Suprapubic skin (tissue), 4 donors: ENCODE measurements around the gene TLCD4. TPM values are rescaled to one million over a fixed set of nuclear protein-coding genes. Genes with fewer than 3 reads are reported as not detected.

Experiments used
- DNase-seq, 2 donors: peaks; one replicate each; pipeline ENCODE4 v3.0.0-alpha.2; 2019; ENCODE audit warnings: low spot score in 2 of 2
- H3K27ac ChIP-seq: fragments of 200-600 bp; sonication (generic); one replicate; pipeline ENCODE4 v1.5.1; 2019
- H3K27me3 ChIP-seq: fragments of 200-600 bp; sonication (generic); one replicate; pipeline ENCODE4 v1.5.1; 2019
- H3K36me3 ChIP-seq: fragments of 200-600 bp; sonication (generic); one replicate; pipeline ENCODE4 v1.5.1; 2019
- H3K4me1 ChIP-seq: fragments of 200-600 bp; sonication (generic); one replicate; pipeline ENCODE4 v1.5.1; 2019
- H3K4me3 ChIP-seq: fragments of 200-600 bp; sonication (generic); one replicate; pipeline ENCODE4 v1.5.1; 2019; ENCODE audit warnings: mild to moderate bottlenecking
- H3K9me3 ChIP-seq: fragments of 200-600 bp; sonication (generic); one replicate; pipeline ENCODE4 v1.5.1; 2019
- CTCF ChIP-seq, 2 donors: fragments of 200-600 bp in 1 of 2; fragments of 450-650 bp in 1 of 2; sonication (generic) in 1 of 2; IDR thresholded peaks; one replicate each; pipeline ENCODE4 v1.5.1; 2016 to 2019; ENCODE audit warnings: antibody characterized with exemption in 2 of 2, mild to moderate bottlenecking in 1 of 2, moderate library complexity in 1 of 2
- EP300 ChIP-seq: sonication (generic); formaldehyde crosslinking; IDR thresholded peaks from one replicate; pipeline ENCODE4 v1.6.1; 2017; ENCODE audit warnings: antibody characterized with exemption
- POLR2A ChIP-seq, 2 donors: fragments of 450-650 bp; IDR thresholded peaks; one replicate each; pipeline ENCODE4 v1.6.1; 2017; ENCODE audit warnings: antibody characterized with exemption in 2 of 2, mild to moderate bottlenecking in 2 of 2, moderate library complexity in 2 of 2
- POLR2AphosphoS5 ChIP-seq, 3 donors: sonication (generic); formaldehyde crosslinking; IDR thresholded peaks; one replicate each; pipeline ENCODE4 v1.6.1; 2017; ENCODE audit warnings: antibody characterized with exemption in 3 of 3
- WGBS: methylation state at CpG from one replicate; pipeline ENCODE4 v1.1.5; 2018; 5-methylcytosine and 5-hydroxymethylcytosine counted together
- total RNA-seq, 4 donors: library from RNA; depleted of rRNA; stranded (reverse); fragments of >200 nt; gene quantifications; one replicate each; pipeline ENCODE4 v1.1.0, GENCODE V29; 2016

TLCD4 gene
- total RNA-seq, 4 donors from 2014 or later, result 5.5 to 6.2 (median 5.9) TPM

GRCh38 chr1:95080879-95081278 is 36.3 kb upstream of the TLCD4 start:
- Histone ChIP-seq H3K4me1 (no peaks in the 10 kb centered on the region), H3K27me3 (peaks cover 2% of the 10 kb centered on the region), H3K36me3 (no peaks in the 10 kb centered on the region), H3K27ac (no peak overlapping the region), H3K9me3 (no peaks in the 10 kb centered on the region), H3K4me3 (no peak overlapping the region)
- WGBS, result 68% methylated on average over 1 of the region's 1 CpG
- TF ChIP-seq CTCF (IDR thresholded peaks at IDR 0.05) (no peak), POLR2A (IDR thresholded peaks at IDR 0.05) (no peak), POLR2AphosphoS5 (IDR thresholded peaks at IDR 0.05) (no peak), EP300 (no peak)
- no peak for DNase-seq

- Histone ChIP-seq H3K9me3 (no peaks in the 10 kb centered on the region), H3K4me3 (no peak overlapping the region), H3K36me3 (no peaks in the 10 kb centered on the region), H3K27ac (no peak overlapping the region), H3K27me3 (no peaks in the 10 kb centered on the region), H3K4me1 (peaks cover 4% of the 10 kb centered on the region)
- DNase-seq, result no peak
- TF ChIP-seq CTCF (IDR thresholded peaks at IDR 0.05) (peak; percentile 15 to 39), POLR2A (IDR thresholded peaks at IDR 0.05) (no peak), EP300 (no peak), POLR2AphosphoS5 (IDR thresholded peaks at IDR 0.05) (no peak)
- 79% methylated on average over 8 of the region's 8 CpGs for WGBS
Measured at GRCh38 chr1:95084317-95085176, 32.6 kb upstream of the TLCD4 start.

GRCh38 chr1:95085376-95085775 is 31.8 kb upstream of the TLCD4 start:
- TF ChIP-seq POLR2AphosphoS5 (IDR thresholded peaks at IDR 0.05), result no peak
- no peak for TF ChIP-seq POLR2A (IDR thresholded peaks at IDR 0.05)
- TF ChIP-seq EP300, result no peak
- TF ChIP-seq CTCF (IDR thresholded peaks at IDR 0.05), result no peak
- no peaks in the 10 kb centered on the region for H3K9me3 ChIP-seq
- 72% methylated on average over 2 of the region's 2 CpGs for WGBS
- peaks cover 4% of the 10 kb centered on the region for H3K4me1 ChIP-seq
- no peak overlapping the region for H3K27ac ChIP-seq
- no peak overlapping the region for H3K4me3 ChIP-seq
- H3K36me3 ChIP-seq, result no peaks in the 10 kb centered on the region
- DNase-seq, result no peak
- no peaks in the 10 kb centered on the region for H3K27me3 ChIP-seq

- Histone ChIP-seq H3K27ac (no peak overlapping the region), H3K36me3 (no peaks in the 10 kb centered on the region), H3K9me3 (no peaks in the 10 kb centered on the region), H3K4me3 (no peak overlapping the region), H3K4me1 (peaks cover 4% of the 10 kb centered on the region), H3K27me3 (no peaks in the 10 kb centered on the region)
- 29% methylated on average over 5 of the region's 5 CpGs for WGBS
- no peak for DNase-seq
- TF ChIP-seq EP300, result no peak
- TF ChIP-seq CTCF (IDR thresholded peaks at IDR 0.05), result no peak
- no peak for TF ChIP-seq POLR2AphosphoS5 (IDR thresholded peaks at IDR 0.05)
- TF ChIP-seq POLR2A (IDR thresholded peaks at IDR 0.05), result no peak
Measured at GRCh38 chr1:95086949-95087533, 30.1 kb upstream of the TLCD4 start.

- Histone ChIP-seq H3K9me3 (no peaks in the 10 kb centered on the region), H3K36me3 (no peaks in the 10 kb centered on the region), H3K27me3 (no peaks in the 10 kb centered on the region), H3K27ac (no peak overlapping the region), H3K4me1 (peaks cover 4% of the 10 kb centered on the region), H3K4me3 (no peak overlapping the region)
- WGBS, result 87% methylated on average over 1 of the region's 1 CpG
- no peak for DNase-seq
- no peak for TF ChIP-seq POLR2AphosphoS5 (IDR thresholded peaks at IDR 0.05)
- no peak for TF ChIP-seq POLR2A (IDR thresholded peaks at IDR 0.05)
- no peak for TF ChIP-seq EP300
- no peak for TF ChIP-seq CTCF (IDR thresholded peaks at IDR 0.05)
Measured at GRCh38 chr1:95088303-95088702, 28.9 kb upstream of the TLCD4 start.
